ENCODE results near the gene RASA3. TPM values are rescaled to one million over a fixed set of nuclear protein-coding genes. Genes with fewer than 3 reads are reported as not detected.

Gene RASA3
- total and polyA plus RNA-seq, 9 of the 15 experiments (the other 6 are each of a cell fraction or from before 2014, with no cell fraction given) = 0.72 to 25.3 (median 14.4) TPM

GRCh38 chr13:114131583-114132418, 622 bp downstream of the RASA3 start (continued):
- TF ChIP-seq ZNF23 (CRISPR knock-in tag; IDR thresholded peaks at IDR 0.05) (no peak), ZNF347 (CRISPR knock-in tag; IDR thresholded peaks at IDR 0.05; ENCODE audit: low read depth) (no peak), KLF10 (CRISPR knock-in tag; IDR thresholded peaks at IDR 0.05) (no peak), ETV5 (CRISPR knock-in tag; IDR thresholded peaks at IDR 0.05; ENCODE audit: low read depth) (0 out of 2 replicates have a peak, but pooled peaks have one; percentile 24), OTX1 (CRISPR knock-in tag; IDR thresholded peaks at IDR 0.05) (no peak), BRD9 (IDR thresholded peaks at IDR 0.05; ENCODE audit: low read depth, partially characterized antibody) (no peak), THRA (IDR thresholded peaks at IDR 0.05) (no peak), RHOXF2B (CRISPR knock-in tag; conservative IDR thresholded peaks at IDR 0.05) (0 out of 2 replicates have a peak, but pooled peaks have one; percentile 27), ZKSCAN1 (IDR thresholded peaks at IDR 0.05; ENCODE audit: low read depth, low read length) (no peak), PYGO2 (tag; IDR thresholded peaks at IDR 0.05) (no peak), SAFB2 (IDR thresholded peaks at IDR 0.05; ENCODE audit: borderline replicate concordance, low read depth, low read length, severe bottlenecking) (no peak), EP300 (IDR thresholded peaks at IDR 0.05; ENCODE audit: low read length) (no peak), ZNF140 (CRISPR knock-in tag; IDR thresholded peaks at IDR 0.05) (no peak), SETDB1 (IDR thresholded peaks at IDR 0.05; ENCODE audit: low read length) (no peak), NR0B1 (IDR thresholded peaks at IDR 0.05; ENCODE audit: partially characterized antibody) (no peak), RCOR1 (IDR thresholded peaks at IDR 0.05; ENCODE audit: borderline replicate concordance in 1 of 2, low read depth in 2 of 2, low read length in 2 of 2) (no peak), SMARCA5 (IDR thresholded peaks at IDR 0.05) (0 out of 2 replicates have a peak, but pooled peaks have one; percentile 23)
- TF ChIP-seq, protein P1, sequence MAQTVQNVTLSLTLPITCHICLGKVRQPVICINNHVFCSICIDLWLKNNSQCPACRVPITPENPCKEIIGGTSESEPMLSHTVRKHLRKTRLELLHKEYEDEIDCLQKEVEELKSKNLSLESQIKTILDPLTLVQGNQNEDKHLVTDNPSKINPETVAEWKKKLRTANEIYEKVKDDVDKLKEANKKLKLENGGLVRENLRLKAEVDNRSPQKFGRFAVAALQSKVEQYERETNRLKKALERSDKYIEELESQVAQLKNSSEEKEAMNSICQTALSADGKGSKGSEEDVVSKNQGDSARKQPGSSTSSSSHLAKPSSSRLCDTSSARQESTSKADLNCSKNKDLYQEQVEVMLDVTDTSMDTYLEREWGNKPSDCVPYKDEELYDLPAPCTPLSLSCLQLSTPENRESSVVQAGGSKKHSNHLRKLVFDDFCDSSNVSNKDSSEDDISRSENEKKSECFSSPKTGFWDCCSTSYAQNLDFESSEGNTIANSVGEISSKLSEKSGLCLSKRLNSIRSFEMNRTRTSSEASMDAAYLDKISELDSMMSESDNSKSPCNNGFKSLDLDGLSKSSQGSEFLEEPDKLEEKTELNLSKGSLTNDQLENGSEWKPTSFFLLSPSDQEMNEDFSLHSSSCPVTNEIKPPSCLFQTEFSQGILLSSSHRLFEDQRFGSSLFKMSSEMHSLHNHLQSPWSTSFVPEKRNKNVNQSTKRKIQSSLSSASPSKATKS (CRISPR knock-in tag; IDR thresholded peaks at IDR 0.05) = no peak
- TF ChIP-seq, protein P2, sequence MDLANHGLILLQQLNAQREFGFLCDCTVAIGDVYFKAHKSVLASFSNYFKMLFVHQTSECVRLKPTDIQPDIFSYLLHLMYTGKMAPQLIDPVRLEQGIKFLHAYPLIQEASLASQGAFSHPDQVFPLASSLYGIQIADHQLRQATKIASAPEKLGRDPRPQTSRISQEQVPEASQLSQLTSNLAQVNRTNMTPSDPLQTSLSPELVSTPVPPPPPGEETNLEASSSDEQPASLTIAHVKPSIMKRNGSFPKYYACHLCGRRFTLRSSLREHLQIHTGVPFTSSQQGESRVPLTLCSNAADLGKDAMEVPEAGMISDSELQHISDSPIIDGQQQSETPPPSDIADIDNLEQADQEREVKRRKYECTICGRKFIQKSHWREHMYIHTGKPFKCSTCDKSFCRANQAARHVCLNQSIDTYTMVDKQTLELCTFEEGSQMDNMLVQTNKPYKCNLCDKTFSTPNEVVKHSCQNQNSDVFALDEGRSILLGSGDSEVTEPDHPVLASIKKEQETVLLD (IDR thresholded peaks at IDR 0.05) = peak; percentile 88
- TF ChIP-seq, protein P3, sequence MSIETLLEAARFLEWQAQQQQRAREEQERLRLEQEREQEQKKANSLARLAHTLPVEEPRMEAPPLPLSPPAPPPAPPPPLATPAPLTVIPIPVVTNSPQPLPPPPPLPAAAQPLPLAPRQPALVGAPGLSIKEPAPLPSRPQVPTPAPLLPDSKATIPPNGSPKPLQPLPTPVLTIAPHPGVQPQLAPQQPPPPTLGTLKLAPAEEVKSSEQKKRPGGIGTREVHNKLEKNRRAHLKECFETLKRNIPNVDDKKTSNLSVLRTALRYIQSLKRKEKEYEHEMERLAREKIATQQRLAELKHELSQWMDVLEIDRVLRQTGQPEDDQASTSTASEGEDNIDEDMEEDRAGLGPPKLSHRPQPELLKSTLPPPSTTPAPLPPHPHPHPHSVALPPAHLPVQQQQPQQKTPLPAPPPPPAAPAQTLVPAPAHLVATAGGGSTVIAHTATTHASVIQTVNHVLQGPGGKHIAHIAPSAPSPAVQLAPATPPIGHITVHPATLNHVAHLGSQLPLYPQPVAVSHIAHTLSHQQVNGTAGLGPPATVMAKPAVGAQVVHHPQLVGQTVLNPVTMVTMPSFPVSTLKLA (conservative IDR thresholded peaks at IDR 0.05) = peak; percentile 63 to 66; a peak in 3 of 4 replicates

All from K562 (cell line).